HG03039 (cell line): ENCODE results near the gene KY.
"Not testable (repeated sequence)": the region's sequence is repeated elsewhere in the genome, so short reads cannot be mapped to it uniquely, and the experiment has no call there.

Source experiments
- ATAC-seq: cut with Tn5 transposase; IDR thresholded peaks from one replicate; pipeline ENCODE4 v1.9.1; 2021; ENCODE audit warnings: mild to moderate bottlenecking, moderate library complexity; ENCODE audit not compliant: unreplicated experiment

The KY gene

DNA sequence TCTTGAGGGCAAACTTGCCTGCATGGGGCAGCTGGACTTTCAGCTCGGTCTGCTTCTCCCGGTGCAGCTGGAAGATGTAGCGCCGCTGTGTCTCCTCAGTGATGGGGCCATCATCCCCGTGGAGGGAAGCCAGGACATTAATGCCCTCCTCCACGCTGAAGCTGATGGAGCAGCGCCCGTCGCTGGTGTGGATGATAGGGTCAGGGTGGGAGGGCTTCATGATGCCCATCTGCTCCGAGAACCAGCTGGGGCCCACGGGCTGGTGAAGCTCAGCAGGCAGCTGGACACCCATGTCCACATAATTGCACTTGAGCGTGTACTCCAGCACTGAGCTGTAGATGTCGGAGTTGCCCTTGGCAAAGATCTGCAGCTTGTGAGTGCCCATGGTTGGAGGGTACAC is 46.9 kb downstream of the KY start:
- ATAC-seq = no peak

DNA sequence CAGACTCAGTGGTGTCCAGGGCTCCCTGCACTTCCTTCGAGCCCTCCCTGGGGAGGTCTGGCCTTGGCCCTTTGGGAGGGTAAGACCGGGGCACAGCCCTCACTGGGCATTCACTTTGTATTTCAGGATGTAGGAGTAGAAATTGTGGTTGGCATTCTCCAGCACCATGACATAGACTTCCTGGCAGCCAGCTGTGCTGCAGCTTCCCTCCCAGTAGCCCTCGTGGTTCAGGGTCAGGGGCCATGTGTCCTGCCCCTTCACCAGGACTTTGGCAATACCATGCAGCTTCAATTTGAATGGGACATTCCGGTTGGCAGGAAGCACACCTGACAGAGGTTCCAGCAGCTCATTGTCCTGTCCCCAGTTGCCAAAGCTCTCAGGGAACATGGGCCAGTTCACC is 47.3 kb downstream of the KY start:
- no peak for ATAC-seq

DNA sequence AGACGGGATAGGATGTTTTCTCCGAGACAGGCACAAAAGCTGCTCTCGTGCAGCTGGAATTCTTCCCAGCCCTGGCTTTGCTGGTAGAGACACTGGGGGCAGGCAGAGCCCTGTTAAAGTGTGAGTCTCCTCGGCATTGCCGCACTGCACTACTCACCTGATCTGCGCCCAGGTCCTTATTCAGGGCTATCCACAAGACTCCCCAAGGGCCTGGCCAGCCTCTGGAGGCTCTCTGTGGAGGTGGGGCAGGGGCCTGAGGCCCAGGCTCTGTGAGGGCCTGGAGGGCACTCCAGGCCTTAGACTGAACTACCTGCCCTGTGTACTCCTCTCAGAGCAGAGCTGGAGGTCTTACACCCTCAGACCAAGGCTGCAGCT is 48.4 kb downstream of the KY start:
- ATAC-seq = no peak

DNA sequence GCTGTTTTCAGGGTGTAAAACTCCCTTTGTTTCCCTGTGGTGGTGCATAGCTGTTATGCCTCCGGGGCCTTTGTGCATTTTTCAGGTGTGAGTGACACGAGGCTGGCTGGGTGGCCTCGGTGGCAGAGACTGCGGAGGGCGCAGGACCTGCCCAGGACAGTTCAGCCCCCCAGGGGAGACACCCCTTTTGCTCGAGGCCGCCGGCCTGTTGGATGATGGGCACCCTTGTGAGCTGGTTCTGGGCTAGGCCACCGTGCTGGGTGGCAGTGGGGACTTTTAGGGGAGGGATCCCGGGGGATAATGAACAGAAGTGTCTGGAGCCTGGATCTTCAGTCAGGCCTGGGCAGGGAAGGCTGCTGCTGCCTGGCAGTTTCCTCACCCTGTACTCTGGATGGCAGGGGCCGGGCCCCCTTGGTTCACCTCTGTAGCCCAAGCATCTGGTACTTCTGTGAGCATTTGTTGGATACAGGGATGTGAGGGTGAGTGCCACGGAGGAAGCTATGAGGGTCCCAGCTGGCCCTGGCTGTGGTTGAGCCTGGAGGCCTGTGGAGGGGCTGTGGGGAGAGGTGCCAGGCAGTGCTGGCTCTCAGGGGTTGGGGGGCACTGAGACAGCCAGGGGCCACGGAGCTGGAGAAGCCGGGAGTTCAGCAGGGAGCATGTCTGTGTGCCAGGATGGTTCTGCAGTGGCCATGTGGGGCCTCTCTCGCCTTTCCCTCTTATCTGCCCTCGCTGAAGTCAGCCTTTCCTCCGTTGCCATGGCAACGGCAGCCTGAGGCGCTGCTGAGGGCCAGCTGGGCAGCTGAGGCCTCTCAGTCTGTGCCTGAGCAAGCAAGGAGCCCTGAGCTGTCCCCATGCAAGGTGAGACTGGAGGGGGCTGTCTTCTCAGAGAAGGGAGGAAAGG is 49.0 kb downstream of the KY start:
- ATAC-seq = no peak

DNA sequence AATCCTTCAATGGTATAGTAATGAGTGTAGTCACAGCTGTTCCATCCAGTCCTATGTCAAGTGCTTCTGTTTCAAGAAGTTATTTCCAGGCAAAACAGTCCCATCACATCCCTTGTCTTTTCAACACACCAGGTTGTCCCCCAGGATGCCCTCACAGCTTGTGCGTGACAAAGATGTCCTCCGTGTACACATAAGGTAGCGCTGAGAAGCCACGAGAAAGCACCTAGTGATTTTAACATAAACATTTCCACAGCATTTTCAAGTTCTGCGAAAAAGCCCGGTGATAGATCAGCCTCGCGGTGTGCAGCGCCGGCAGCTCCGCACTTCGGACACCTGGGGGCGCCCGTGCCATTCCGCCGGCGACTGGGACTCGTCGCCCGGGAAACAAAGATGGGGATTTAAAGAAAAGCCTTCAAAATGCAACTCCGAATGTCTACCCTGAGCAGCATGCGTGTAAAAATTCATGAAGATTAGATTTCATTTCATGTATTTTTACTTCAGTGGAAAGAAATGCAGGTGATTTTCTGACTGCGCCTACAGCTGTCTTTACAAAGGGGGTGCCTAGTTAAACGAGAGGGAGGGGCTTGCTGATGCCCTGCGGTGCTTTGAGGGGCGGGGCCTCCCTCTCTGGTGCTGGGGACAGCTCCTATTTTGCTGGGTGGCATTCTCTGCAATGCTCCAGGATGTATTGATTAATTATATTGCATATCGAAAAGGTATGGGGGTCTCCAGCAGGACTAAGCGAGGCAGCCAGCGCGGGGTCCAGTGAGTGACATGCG is 49.9 kb downstream of the KY start:
- ATAC-seq = peak; percentile 55

DNA sequence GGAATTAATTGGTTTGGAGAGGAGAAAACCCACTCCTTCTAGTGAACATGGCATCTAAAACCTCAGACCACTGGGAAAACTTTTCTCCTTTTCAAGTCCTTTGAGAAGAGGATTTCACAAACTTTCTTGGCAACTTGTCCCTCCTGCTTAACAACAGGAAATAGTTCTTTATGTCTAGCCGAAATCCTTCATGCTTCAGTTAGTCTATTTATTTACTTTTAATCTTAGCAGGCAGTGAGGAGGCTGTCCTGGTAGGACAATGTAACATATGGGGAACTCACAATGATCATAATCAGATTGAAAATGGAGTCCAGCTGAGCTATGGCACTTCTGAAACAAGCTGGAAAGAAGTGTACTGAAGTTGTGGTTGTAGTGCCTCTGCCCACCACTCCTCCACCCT is 50.6 kb downstream of the KY start:
- no peak for ATAC-seq

DNA sequence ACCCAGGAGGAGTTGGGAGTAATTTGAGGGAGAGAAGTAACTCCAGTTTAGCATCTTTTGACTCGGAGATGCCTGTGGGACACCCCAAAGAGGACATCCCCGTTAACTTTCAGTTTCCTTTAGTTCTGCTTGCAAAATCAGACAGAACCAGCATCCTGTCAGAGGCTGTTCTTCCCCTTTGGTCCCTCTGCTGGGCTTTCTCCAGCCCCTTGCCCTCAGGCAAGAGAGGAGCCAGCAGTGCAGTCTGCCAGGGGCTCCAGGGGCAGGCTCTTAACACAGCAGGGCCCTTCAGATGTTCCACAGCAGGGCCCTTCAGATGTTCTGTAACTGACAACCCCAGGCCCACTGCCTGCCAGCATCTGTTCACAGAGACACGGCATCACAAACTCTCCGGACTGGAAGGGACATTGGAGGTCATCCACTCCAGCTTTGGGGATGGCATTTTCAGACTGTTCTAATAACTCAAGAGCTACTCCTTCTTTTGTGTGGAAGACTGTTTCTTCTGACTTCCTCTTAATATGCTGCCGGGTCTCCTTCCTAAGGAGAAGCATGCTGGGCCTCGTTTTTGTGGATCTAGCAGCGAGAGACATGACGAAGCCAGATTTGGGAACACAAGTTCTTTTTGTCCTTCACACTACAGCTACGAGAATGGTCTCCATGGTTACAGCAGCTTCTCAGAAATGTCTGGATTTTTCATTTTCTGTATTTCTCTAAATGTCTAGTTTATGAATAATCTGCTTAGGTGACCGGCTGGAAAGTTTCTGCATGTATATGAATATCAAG is 51.9 kb downstream of the KY start:
- ATAC-seq = no peak

DNA sequence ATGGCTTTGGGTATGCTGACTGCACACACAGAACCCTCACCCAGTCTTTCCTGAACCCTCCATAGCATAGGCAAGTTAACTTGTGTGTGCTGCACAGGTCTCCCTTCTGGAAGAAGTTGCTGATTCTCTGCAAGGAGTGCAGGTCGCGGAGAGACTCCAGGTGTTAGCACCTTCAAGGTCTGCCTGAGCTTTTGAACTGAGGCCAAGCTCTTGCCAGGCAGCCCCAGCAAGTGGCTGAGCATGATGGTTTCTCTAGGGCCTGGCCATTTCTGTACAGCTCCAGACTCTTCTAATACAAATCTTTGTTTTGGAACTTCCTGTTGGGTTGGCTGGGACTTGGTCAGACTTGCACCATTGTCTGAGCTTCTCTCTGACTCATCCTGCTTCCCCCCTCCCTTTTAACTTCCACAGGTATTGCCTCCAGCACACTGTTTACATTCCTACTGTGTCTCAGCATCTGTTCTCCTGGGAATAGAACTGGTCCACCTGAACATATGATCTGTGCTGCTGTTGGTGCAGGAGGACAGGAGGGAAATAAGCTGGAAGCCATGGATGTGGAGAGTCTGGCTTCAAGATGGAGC is 53.3 kb downstream of the KY start:
- ATAC-seq = no peak

DNA sequence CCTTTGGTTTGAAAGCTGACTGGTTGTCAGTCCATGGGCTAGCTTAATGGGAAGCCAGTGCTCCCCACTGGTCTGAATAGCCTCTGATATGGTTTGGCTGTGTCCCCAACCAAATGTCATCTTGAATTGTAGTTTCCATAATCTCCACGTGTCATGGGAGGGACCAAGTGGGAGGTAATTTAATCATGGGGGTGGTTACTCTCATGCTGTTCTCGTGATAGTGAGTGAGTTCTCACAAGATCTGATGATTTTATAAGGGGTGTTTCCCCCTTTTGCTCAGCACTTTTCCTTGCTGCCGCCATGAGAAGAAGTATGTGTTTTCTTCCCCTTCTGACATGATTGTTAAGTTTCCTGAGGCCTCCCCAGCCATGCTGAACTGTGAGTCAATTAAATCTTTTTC is 55.8 kb downstream of the KY start:
- ATAC-seq = not testable (repeated sequence)

DNA sequence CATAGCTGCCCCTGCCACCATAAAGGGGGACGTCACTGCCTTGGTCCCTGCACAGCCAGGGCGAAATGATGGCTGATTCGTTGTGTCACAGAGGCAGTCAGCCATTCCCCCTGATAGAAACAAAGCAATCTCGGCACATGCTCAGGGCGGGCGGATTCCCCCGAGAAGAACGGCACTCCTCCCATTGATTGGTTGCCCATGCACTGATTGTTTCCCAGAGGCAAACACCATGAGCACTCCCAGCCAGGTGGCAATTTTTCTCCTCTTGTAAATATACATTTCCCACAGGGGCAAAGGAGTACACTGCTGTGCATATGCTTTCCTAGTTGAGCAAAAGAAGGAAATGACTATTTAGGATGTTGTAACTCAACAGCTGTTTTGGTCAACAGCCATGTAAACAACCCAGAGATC is 56.5 kb downstream of the KY start:
- no peak for ATAC-seq

DNA sequence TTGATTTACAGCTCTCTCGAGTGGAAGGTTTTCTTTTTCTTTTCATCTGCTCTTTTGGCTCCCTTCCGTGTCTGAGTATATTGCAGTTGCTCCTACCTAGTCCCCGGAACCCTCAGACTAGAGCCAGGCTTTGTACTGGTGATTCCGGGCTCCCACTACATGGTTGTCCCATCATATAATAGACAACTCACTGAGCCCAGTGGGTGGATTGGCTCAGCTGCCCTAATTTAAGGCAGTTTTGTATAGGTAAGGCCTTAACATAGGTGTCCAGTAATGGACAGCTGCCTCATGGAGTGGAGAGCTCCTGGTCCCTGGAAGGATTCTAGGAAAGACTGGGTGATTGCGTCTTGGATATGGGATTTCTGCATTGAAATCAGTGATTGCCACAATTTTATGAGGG is 58.0 kb downstream of the KY start:
- ATAC-seq = no peak

DNA sequence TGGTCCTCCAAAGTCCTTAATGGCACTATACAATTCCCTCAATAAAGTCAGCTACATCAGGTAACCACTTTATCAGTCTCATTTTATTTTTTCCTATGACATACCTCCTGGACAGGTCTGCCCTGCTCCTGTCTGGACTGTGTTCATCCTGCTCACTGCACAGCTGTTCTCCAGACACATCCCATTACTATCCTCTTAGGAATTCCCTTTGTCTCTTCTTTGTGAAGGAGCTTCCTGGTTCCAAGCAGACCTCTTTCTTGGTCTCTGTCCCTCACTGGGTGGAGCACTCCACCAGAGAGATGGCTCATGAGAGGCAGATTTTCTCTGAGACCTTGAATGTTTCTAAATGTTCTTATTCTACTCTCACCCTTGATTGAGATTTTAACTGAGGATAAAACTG is 60.1 kb downstream of the KY start:
- no peak for ATAC-seq

DNA sequence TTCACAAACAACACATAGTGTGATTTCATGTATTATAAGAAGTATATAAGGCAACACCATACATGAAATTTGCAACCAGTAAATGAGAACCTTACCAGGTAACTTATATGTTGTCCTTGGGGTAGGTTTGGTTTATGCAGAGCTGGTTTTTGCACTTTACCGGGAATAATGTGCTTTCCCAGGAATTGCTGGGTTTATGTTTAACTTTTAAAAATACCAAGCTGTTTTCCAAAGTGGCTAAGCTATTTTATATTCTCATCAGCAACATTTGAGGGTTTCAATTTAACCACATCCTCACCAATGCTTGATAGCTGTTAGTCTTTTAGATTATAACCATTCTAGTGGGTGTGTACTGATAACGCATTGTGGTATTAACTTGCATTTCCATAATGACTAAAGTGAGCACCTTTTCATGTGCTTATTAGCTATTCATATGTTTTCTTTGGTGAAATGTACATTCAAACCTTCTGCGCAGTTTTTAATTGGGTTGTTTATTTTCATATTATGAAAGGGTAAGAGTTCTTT is 71.6 kb downstream of the KY start:
- no peak for ATAC-seq

DNA sequence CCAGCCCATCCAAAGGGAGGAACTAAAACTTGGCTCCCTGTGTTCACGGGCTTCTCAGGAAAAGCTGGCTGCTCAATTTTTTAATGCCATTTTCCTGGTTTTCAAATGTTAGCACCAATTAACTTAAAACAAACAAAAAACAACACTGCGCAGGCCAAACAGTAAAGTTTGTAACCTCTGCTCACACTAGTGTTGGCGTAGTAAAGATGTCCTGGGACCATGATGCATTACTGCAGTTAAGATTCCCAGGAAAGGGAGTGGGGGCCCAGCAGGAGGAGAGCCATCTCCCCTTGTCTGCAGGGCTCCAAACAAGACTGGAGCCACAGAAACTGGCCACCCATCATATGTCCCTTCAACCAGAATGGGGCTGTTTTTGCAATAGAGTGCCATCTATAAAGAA is 74.0 kb downstream of the KY start:
- no peak for ATAC-seq

DNA sequence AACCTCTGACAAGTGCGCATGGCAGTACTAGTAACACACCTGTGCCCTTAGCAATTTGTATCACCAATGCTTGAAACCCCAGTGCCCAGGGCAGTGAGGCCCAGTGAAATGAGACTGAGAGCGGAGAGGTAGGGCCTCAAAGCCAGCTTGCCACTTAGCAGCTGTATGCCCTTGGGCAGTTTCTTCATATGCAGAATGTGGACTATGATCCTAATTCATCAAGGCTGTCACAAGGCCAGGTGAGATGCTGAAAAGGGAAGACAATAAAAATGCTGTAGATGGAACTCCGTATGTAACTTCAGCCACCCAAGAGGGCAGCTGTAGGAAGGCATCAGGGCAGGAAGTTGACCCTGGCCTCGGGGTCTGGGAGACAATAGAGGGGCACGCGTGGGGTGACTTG is 74.4 kb downstream of the KY start:
- no peak for ATAC-seq

DNA sequence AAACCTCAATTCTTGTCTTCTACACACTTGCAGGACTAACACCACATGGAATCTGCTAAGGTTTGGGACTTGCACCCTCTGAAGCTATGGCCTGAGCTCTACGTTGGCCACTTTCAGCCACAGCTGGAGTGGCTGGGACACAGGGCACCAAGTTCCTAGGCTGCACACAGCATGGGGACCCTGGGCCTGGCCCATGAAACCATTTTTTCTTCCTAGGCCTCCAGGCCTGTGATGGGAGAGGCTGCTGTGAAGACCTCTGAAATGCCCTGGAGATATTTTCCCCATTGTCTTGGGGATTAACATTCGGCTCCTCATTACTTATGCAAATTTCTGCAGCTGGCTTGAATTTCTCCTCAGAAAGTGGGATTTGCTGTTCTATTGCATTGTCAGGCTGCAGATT is 80.9 kb downstream of the KY start:
- ATAC-seq = not testable (repeated sequence)

DNA sequence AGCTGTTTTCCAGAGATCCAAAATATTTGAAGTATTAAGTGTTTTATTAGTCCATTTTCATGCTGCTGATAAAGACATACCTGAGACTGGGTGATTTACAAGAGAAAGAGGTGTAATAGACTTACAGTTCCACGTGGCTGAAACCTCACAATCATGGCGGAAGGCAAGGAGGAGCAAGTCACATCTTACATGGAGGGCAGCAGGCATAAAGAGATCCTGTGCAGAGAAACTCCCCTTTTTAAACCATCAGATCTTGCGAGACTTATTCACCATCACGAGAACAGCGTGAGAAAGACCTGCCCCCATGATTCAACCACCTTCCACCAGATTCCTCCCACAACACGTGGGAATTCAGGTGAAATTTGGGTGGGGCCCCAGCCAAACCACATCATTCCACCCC is 82.0 kb downstream of the KY start:
- ATAC-seq = no peak

DNA sequence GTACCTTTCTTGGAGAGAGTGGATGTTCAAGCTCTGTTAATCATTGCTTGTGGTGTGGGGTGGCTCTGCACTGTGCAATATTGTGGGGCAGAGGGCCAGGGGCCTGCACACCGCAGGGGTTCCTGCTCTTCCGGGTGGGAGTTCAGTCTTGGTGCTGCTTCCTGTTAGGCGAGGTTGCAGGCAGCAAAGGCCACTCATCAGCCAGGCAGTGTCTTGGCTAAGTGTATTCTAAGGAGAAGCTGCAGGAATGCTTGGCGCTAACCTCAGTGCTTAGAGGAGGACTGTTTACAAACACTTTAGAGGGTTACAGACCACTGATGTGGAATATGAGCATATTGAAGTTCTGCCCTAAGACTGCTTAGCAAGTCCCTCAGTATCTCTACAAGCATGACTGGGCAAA is 83.2 kb downstream of the KY start:
- ATAC-seq = no peak

DNA sequence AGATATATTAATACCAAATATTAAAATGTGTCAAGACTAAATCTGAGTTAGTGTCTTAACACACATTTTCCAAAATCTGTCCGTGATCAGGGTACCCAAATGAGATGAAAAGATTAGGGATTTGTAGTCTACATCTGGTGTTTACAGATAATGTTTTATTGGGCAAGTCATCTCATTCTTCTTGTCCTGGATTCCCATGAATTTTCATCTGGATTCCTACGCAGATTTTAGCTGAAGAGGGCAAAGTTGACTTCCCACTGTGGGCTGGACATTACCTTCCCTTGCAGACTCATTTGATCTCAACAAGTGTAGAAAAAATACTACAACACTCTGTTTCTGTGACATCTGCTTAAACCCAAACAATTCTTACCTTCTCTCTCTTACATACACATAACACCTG is 85.8 kb downstream of the KY start:
- no peak for ATAC-seq

DNA sequence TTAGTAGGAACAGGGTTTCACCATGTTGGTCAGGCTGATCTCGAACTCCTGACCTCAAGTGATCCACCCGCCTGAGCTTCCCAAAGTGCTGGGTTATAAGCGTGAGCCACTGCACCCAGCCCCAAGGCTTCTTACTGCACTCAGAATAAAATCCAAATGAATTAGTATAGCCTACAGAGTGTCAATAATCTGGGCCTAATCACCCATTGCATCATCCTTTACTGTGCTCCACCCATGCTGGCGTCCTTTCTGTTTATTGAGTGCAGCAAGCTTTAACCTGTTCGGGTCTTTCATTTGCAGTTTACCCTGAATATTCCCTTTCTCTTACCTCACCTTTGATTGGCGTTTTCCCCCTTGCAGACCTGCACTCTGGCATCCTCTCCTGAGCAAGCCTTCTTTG is 87.2 kb downstream of the KY start:
- ATAC-seq = no peak

DNA sequence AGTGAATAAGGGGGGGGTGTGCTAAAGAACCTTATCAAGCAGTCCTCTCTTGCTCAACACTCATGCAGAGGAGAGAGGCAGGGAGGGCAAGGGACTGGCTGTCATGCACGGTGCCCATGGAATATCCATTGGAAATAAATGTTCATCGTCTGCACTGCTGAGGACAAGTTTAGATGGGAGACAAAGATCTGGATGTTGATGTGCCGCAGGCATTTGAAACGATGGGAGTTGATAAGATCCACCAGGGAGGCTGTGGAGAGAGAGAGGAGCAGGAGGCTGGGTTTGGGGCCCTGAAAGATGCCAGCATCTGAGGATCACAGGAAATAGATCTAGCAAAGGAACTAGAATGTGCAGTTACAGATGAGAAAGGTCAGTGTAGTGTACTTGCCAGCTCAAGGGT is 88.8 kb downstream of the KY start:
- no peak for ATAC-seq
